HepG2 (cell line): ENCODE measurements around the gene HES3. TPM values are rescaled to one million over a fixed set of nuclear protein-coding genes. Genes with fewer than 3 reads are reported as not detected.

Source experiments
- ATAC-seq: fragments of 200-7000 bp; cut with Tn5 transposase; 3 replicates; pipeline ENCODE4 v1.9.1; 2020; ENCODE audit warnings: mild to moderate bottlenecking, moderate library complexity
- BruUV-seq: library from RNA; stranded (reverse); fragments of 400-500 nt; replicated peaks from 2 replicates; lab custom pipeline; 2021; lab: Mats Ljungman, UMichigan
- CTCF ChIA-PET: fragments of 300-600 bp; formaldehyde crosslinking; extraction: SDS; loops from one replicate; lab custom pipeline; 2021; ENCODE audit warnings: low total read pairs, inconsistent platforms, low intra/inter-chr PET ratio; lab: Yijun Ruan, JAX
- POLR2A ChIA-PET: fragments of 350-600 bp; sonication (Branson Sonifier 250); formaldehyde crosslinking; loops from one replicate; lab custom pipeline; 2020; ENCODE audit warnings: antibody characterized with exemption, inconsistent platforms; lab: Yijun Ruan, JAX
- DNase-seq: peaks from one replicate; pipeline ENCODE4 v3.0.0-alpha.2; 2015; ENCODE audit warnings: low spot score
- FAIRE-seq: peaks from 3 replicates; lab custom pipeline; 2011; peaks lifted over from hg19 to GRCh38; lab: Jason Lieb, UNC
- H2AFZ ChIP-seq: one replicate; pipeline ENCODE4 v1.6.1; 2011; ENCODE audit warnings: low read length, inconsistent platforms
- H3K27ac ChIP-seq: fragments of 300-600 bp; 3 replicates; pipeline ENCODE4 v1.8.0; 2011; ENCODE audit warnings: mixed run types, mild to moderate bottlenecking, mixed read lengths, low read length, inconsistent platforms; ENCODE audit not compliant: insufficient read depth; ENCODE audit errors: extremely low read length
- H3K27me3 ChIP-seq, 2 experiments: fragments of 200-600 bp in 1 of 2; 2 replicates in 1 of 2; 3 replicates in 1 of 2; pipeline versions ENCODE4 v1.6.0 to v1.8.0; 2011; ENCODE audit warnings: low read length in 2 of 2, mild to moderate bottlenecking in 2 of 2, moderate library complexity in 2 of 2, inconsistent platforms in 1 of 2; ENCODE audit not compliant: insufficient read depth in 2 of 2, control insufficient read depth in 1 of 2
- H3K36me3 ChIP-seq, 2 experiments: fragments of 200-600 bp in 1 of 2; replicated peaks in 1 of 2; 2 replicates in 1 of 2; 3 replicates in 1 of 2; pipeline versions ENCODE4 v1.5.1 to v1.8.0; 2011; ENCODE audit warnings: low read length in 2 of 2, inconsistent platforms in 1 of 2; ENCODE audit not compliant: insufficient read depth in 2 of 2, control insufficient read depth in 1 of 2
- H3K4me1 ChIP-seq: 2 replicates; pipeline ENCODE4 v1.5.1; 2012; ENCODE audit warnings: low read length, inconsistent platforms; ENCODE audit not compliant: insufficient read depth
- H3K4me2 ChIP-seq: 2 replicates; pipeline ENCODE4 v1.6.0; 2011; ENCODE audit warnings: low read depth, low read length, inconsistent platforms
- H3K4me3 ChIP-seq, 3 experiments: fragments of 200-600 bp in 1 of 3; sonication (generic), shearing (Covaris generic) in 1 of 3; replicated peaks in 1 of 3; 2 replicates each; pipeline ENCODE4 v1.5.1; 2011 to 2016; ENCODE audit warnings: low read length in 3 of 3, inconsistent platforms in 2 of 3, low read depth in 2 of 3, mild to moderate bottlenecking in 2 of 3, control low read depth in 1 of 3, mixed read lengths in 1 of 3; ENCODE audit not compliant: insufficient read depth in 1 of 3
- H3K79me2 ChIP-seq: one replicate; pipeline ENCODE4 v1.6.1; 2011; ENCODE audit warnings: low read length, inconsistent platforms; ENCODE audit not compliant: insufficient read depth
- H3K9ac ChIP-seq: 2 replicates; pipeline ENCODE4 v1.6.0; 2011; ENCODE audit warnings: mild to moderate bottlenecking, low read depth, low read length, inconsistent platforms; ENCODE audit not compliant: insufficient read depth
- H3K9me3 ChIP-seq: 2 replicates; pipeline ENCODE4 v1.5.1; 2012; ENCODE audit warnings: mild to moderate bottlenecking, low read length
- H4K20me1 ChIP-seq: 2 replicates; pipeline ENCODE4 v1.6.0; 2011; ENCODE audit warnings: inconsistent platforms, mild to moderate bottlenecking, low read length, moderate library complexity; ENCODE audit not compliant: insufficient read depth
- NKX3-1 ChIP-seq: sonication (generic); formaldehyde crosslinking; IDR thresholded peaks from 2 replicates; pipeline ENCODE4 v1.5.0; 2020; ENCODE audit warnings: missing genetic modification reagents
- ZBTB2 ChIP-seq: sonication (generic); formaldehyde crosslinking; IDR thresholded peaks from 2 replicates; pipeline ENCODE4 v1.8.0; 2022; ENCODE audit warnings: low read depth, missing genetic modification reagents
- ZNF407 ChIP-seq: sonication (generic); formaldehyde crosslinking; IDR thresholded peaks from one replicate; pipeline ENCODE4 v1.5.1; 2020; ENCODE audit warnings: mild to moderate bottlenecking, missing genetic modification reagents; ENCODE audit errors: not compliant biosample characterization
- WGBS: methylation state at CpG from one replicate; pipeline ENCODE4 v1.1.6; 2017; ENCODE audit warnings: low lambda C conversion rate; 5-methylcytosine and 5-hydroxymethylcytosine counted together
- in situ Hi-C: cut with HindIII; loops from 2 replicates; pipeline ENCODE4 v1.10.0; 2017; ENCODE audit warnings: low pct_unique_long_range_greater_than_20kb; ENCODE audit not compliant: extremely low pct_ligation_motif_present
- intact Hi-C: fragments of 100-400 bp; cut with micrococcal nuclease; formaldehyde crosslinking; loops from one replicate; pipeline ENCODE4 v1.10.0; 2022; ENCODE audit not compliant: unreplicated experiment
- polyA plus RNA-seq, 8 experiments: library from polyadenylated mRNA; depleted of rRNA in 3 of 8; stranded (reverse) in 7 of 8; unstranded in 1 of 8; fragments of >200 nt; fragmentation: Illumina TruSeq in 4 of 8; extraction: Trizol in 4 of 8; gene quantifications; 2 replicates each; pipeline versions ENCODE4 v1.2.1 to v1.2.3, GENCODE V29; 2011 to 2016; ENCODE audit warnings: low read depth in 4 of 8, missing spikeins in 1 of 8, mixed read lengths in 1 of 8; ENCODE audit not compliant: insufficient read depth in 1 of 8
- total RNA-seq, 5 experiments: library from RNA; depleted of rRNA; stranded (reverse); fragments of >200 nt; fragmentation: Illumina TruSeq; extraction: Trizol; gene quantifications; 2 replicates each; pipeline ENCODE4 v1.2.3, GENCODE V29; 2016; ENCODE audit warnings: low read depth in 1 of 5

Gene HES3
- total and polyA plus RNA-seq, 2 of the 13 experiments (the other 11 are each of a cell fraction or from before 2014, with no cell fraction given), result not detected

- POLR2A ChIA-PET, result no interaction called here
- H3K27me3 ChIP-seq, result no peaks in the 10 kb centered on the region
- CTCF ChIA-PET, result no interaction called here
- no peak overlapping the region for H3K9ac ChIP-seq
- no peaks in the 10 kb centered on the region for H3K79me2 ChIP-seq
- FAIRE-seq (no peak), ATAC-seq (no peak)
- BruUV-seq, result no TSS peak
- H3K9me3 ChIP-seq, result no peaks in the 10 kb centered on the region
- no peaks in the 10 kb centered on the region for H4K20me1 ChIP-seq
- in situ Hi-C loops, result loop anchor here (5.0 kb wide), 1 partner anchor 35 kb away; no protein-coding TSS in a partner anchor
- H3K4me1 ChIP-seq, result peaks cover 27% of the 10 kb centered on the region
- no peak overlapping the region for H3K4me2 ChIP-seq
- H3K4me3 ChIP-seq, result no peak overlapping the region
- H3K36me3 ChIP-seq, result peaks cover 1 to 6% of the 10 kb centered on the region in 2 experiments; a peak in 2 of 5 replicates
- peak overlapping the region; percentile 47 for H3K27ac ChIP-seq
- no peak overlapping the region for H2AFZ ChIP-seq
- TF ChIP-seq NKX3-1 (CRISPR knock-in tag) (no peak), ZNF407 (CRISPR knock-in tag) (no peak), ZBTB2 (no peak)
- TF ChIP-seq, all 625 proteins: peak for 0
- no peak for DNase-seq
- intact Hi-C loops, result no loop called here
- WGBS, result 95% methylated on average over 15 of the region's 17 CpGs
Measured at GRCh38 chr1:6282577-6283270, 38.7 kb downstream of the HES3 start.
